ENCODE results near the gene PTK7. TPM values are rescaled to one million over a fixed set of nuclear protein-coding genes. Genes with fewer than 3 reads are reported as not detected.

PTK7 gene
- total RNA-seq, 2 experiments from 2014 or later, result 1.3 to 1.5 TPM

Other genes starting within 250 kb of the PTK7 start
- gene RPL7L1, start 196.7 kb upstream of the PTK7 start, total RNA-seq, result 100 to 1,000 TPM; 111 to 117 TPM
- not detected for gene PTCRA, start 160.3 kb upstream of the PTK7 start, total RNA-seq
- 10 to 100 TPM; 32.2 to 37.6 TPM for gene CNPY3, start 146.8 kb upstream of the PTK7 start, total RNA-seq
- gene GNMT, start 115.6 kb upstream of the PTK7 start, total RNA-seq, result not detected
- 10 to 100 TPM; 25.6 to 26.4 TPM for gene PEX6, start 97.1 kb upstream of the PTK7 start, total RNA-seq
- gene PPP2R5D, start 91.7 kb upstream of the PTK7 start, total RNA-seq, result 10 to 100 TPM; 59.1 to 60.2 TPM
- gene MEA1, start 62.4 kb upstream of the PTK7 start, total RNA-seq, result 10 to 100 TPM; 90.2 to 94.4 TPM
- gene KLHDC3, start 62.1 kb upstream of the PTK7 start, total RNA-seq, result 10 to 100 TPM; 48.1 to 52.3 TPM
- 10 to 100 TPM; 54.0 to 55.6 TPM for gene RRP36, start 54.7 kb upstream of the PTK7 start, total RNA-seq
- 10 to 100 TPM; 23.2 to 23.8 TPM for gene CUL7, start 22.5 kb upstream of the PTK7 start, total RNA-seq
- 10 to 100 TPM; 91.0 to 95.4 TPM for gene MRPL2, start 16.9 kb upstream of the PTK7 start, total RNA-seq
- gene KLC4, start 16.7 kb upstream of the PTK7 start, total RNA-seq, result 10 to 100 TPM; 11.0 to 11.9 TPM
- 10 to 100 TPM; 40.5 to 40.8 TPM for gene SRF, start 95.0 kb downstream of the PTK7 start, total RNA-seq
- gene CUL9, start 105.9 kb downstream of the PTK7 start, total RNA-seq, result 10 to 100 TPM; 37.8 to 38.4 TPM
- gene DNPH1, start 153.2 kb downstream of the PTK7 start, total RNA-seq, result 10 to 100 TPM; 57.5 to 57.9 TPM
- under 1 TPM; 0.31 to 0.34 TPM for gene TTBK1, start 167.2 kb downstream of the PTK7 start, total RNA-seq
- not detected for gene SLC22A7, start 221.9 kb downstream of the PTK7 start, total RNA-seq
- 1 to 10 TPM; 2.0 to 2.9 TPM for gene CRIP3, start 232.5 kb downstream of the PTK7 start, total RNA-seq